Ishikawa (cell line): Measurements from ENCODE around the gene MMP24.

Experiments
- CEBPB ChIP-seq: IDR thresholded peaks from 2 replicates; pipeline ENCODE4 v1.6.1; 2012
- CREB1 ChIP-seq: IDR thresholded peaks from 2 replicates; pipeline ENCODE4 v1.6.1; 2012; ENCODE audit warnings: low read depth
- EGR1 ChIP-seq: IDR thresholded peaks from 2 replicates; pipeline ENCODE4 v1.6.1; 2012
- EP300 ChIP-seq: IDR thresholded peaks from 2 replicates; pipeline ENCODE4 v1.6.1; 2012; ENCODE audit warnings: borderline replicate concordance
- FOXM1 ChIP-seq: IDR thresholded peaks from 2 replicates; pipeline ENCODE4 v1.6.1; 2012; ENCODE audit warnings: low read depth, borderline replicate concordance
- MAX ChIP-seq: IDR thresholded peaks from 2 replicates; pipeline ENCODE4 v1.6.1; 2012
- NFIC ChIP-seq: IDR thresholded peaks from 2 replicates; pipeline ENCODE4 v1.6.1; 2012
- RAD21 ChIP-seq: IDR thresholded peaks from 2 replicates; pipeline ENCODE4 v1.6.1; 2012; ENCODE audit warnings: low read depth
- REST ChIP-seq: IDR thresholded peaks from 2 replicates; pipeline ENCODE4 v1.6.1; 2012; ENCODE audit warnings: low read depth, mild to moderate bottlenecking
- TAF1 ChIP-seq: IDR thresholded peaks from 2 replicates; pipeline ENCODE4 v1.6.1; 2012; ENCODE audit warnings: low read depth, mild to moderate bottlenecking
- TCF12 ChIP-seq: IDR thresholded peaks from 2 replicates; pipeline ENCODE4 v1.6.1; 2012; ENCODE audit warnings: low read depth
- TEAD4 ChIP-seq: IDR thresholded peaks from 2 replicates; pipeline ENCODE4 v1.6.1; 2012
- USF1 ChIP-seq: IDR thresholded peaks from 2 replicates; pipeline ENCODE4 v1.6.1; 2012
- YY1 ChIP-seq: IDR thresholded peaks from 2 replicates; pipeline ENCODE4 v1.6.1; 2012; ENCODE audit warnings: low read depth
- ZBTB7A ChIP-seq: IDR thresholded peaks from 2 replicates; pipeline ENCODE4 v1.6.1; 2012; ENCODE audit warnings: low read depth

MMP24 gene

GRCh38 chr20:35319871-35320197 lies 93.3 kb downstream of the MMP24 start:
- TF ChIP-seq FOXM1 (no peak), EP300 (no peak), TCF12 (no peak), RAD21 (no peak), CEBPB (no peak), ZBTB7A (no peak), TAF1 (no peak), TEAD4 (no peak), REST (no peak), CREB1 (no peak), MAX (no peak), EGR1 (no peak), NFIC (no peak), YY1 (no peak), USF1 (no peak)

GRCh38 chr20:35320396-35321126 lies 94.1 kb downstream of the MMP24 start:
- TF ChIP-seq CREB1, result no peak
- TF ChIP-seq EP300, result no peak
- no peak for TF ChIP-seq FOXM1
- no peak for TF ChIP-seq USF1
- TF ChIP-seq RAD21, result no peak
- no peak for TF ChIP-seq MAX
- no peak for TF ChIP-seq ZBTB7A
- TF ChIP-seq YY1, result no peak
- no peak for TF ChIP-seq NFIC
- no peak for TF ChIP-seq CEBPB
- no peak for TF ChIP-seq REST
- no peak for TF ChIP-seq EGR1
- TF ChIP-seq TAF1, result no peak
- TF ChIP-seq TCF12, result no peak
- no peak for TF ChIP-seq TEAD4

GRCh38 chr20:35325401-35325800 lies 98.9 kb downstream of the MMP24 start:
- TF ChIP-seq REST, result no peak
- no peak for TF ChIP-seq TEAD4
- TF ChIP-seq USF1, result no peak
- no peak for TF ChIP-seq TAF1
- no peak for TF ChIP-seq FOXM1
- TF ChIP-seq CEBPB, result no peak
- TF ChIP-seq ZBTB7A, result no peak
- TF ChIP-seq YY1, result no peak
- TF ChIP-seq EGR1, result no peak
- TF ChIP-seq TCF12, result no peak
- TF ChIP-seq RAD21, result no peak
- TF ChIP-seq EP300, result no peak
- TF ChIP-seq NFIC, result no peak
- TF ChIP-seq CREB1, result no peak
- TF ChIP-seq MAX, result no peak
